Measurements from ENCODE around the gene FES.
A peak's percentile ranks its signal among the peaks of the same experiment; 100 is the strongest.
"Not testable (repeated sequence)": the region's sequence is repeated elsewhere in the genome, so short reads cannot be mapped to it uniquely, and the experiment has no call there.

Gene FES

DNA sequence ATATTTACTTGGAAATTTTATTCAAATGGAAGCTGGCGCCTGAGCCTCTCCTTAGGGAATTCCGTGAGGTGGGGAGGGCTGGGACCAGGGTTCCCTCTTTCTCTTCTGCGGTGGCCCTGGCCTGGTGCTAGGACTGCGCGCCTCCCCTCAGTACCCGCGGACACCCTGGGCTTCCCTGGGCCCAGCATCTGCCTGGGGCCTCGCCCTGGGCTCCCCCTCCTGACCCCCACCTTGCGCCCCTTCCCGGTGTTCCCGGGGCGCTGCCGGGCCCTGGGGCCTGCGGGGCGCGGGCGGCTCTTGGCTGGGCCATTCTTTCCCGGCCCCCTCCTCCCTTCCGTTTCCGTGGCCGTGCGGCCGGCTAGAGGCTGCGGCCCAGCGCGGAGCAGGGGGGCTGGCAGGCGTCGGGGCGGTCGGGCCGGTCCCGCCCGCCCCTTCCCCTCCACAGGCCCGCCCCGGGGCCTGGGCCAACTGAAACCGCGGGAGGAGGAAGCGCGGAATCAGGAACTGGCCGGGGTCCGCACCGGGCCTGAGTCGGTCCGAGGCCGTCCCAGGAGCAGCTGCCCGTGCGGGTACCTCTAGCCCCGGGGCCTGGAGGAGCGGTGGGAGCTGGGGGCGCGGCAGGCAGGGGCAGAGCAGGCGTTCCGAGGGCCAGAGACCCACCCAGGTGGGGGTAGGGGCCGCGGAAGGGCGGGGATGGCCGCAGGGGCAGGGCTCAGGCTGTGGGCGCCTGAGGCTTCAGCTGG is at the start of gene FES:
Gene FES, plus strand, starts transcription at position 529 of the 743 bp plus-strand sequence. CDS start 542 bp downstream, outside the sequence.
- H3K9me3 Mint-ChIP-seq, result no peaks in the 10 kb centered on the region
- H3K27ac Mint-ChIP-seq, result peak within 1 kb of the TSS; percentile 95
- H3K36me3 Mint-ChIP-seq (ENCODE audit: low read depth), result peaks cover 93% of the 10 kb centered on the region

DNA sequence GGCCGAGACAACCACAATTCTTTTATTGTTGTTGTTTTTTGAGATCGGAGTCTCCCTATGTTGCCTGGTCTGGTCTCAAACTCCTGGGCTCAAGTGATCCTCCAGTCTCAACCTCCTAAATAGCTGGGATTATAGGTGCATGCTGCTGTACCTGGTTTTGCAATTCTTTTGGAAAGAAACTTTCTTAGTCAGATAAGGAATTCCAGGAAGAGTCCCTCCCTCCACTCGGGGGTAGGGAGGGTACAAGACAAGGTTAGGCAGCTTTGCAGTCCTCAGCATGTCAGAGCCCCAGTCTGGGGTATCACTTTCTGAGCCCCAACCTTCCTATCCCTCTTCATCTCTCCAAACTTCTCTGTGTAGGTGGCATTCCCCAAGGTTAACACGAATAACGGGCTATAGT is 49.7 kb upstream of the FES start:
- H3K36me3 Mint-ChIP-seq (ENCODE audit: low read depth), result no peaks in the 10 kb centered on the region
- H3K9me3 Mint-ChIP-seq, result no peaks in the 10 kb centered on the region
- H3K27me3 Mint-ChIP-seq, result peaks cover 2% of the 10 kb centered on the region
- peak overlapping the region; percentile 66 for H3K27ac Mint-ChIP-seq
- intact Hi-C loops (cut with micrococcal nuclease), result loop anchor here (5.0 kb wide), 1 partner anchor 38 kb away; no protein-coding TSS in a partner anchor
- no peak overlapping the region for H3K4me3 Mint-ChIP-seq
- H3K4me1 Mint-ChIP-seq (ENCODE audit: low read depth), result peaks cover 76% of the 10 kb centered on the region

More for the DNA sequence above, at the start of gene FES:
- Mint-ChIP-seq H3K4me1 (ENCODE audit: low read depth) (peaks cover 88% of the 10 kb centered on the region), H3K27me3 (no peaks in the 10 kb centered on the region), H3K4me3 (peak within 1 kb of the TSS; percentile 98)
- intact Hi-C loops (cut with micrococcal nuclease), result loop anchor here (2.0 to 10.0 kb wide), 2 partner anchors 51 to 183 kb away; partner anchors contain the start of genes HDDC3 and UNC45A

DNA sequence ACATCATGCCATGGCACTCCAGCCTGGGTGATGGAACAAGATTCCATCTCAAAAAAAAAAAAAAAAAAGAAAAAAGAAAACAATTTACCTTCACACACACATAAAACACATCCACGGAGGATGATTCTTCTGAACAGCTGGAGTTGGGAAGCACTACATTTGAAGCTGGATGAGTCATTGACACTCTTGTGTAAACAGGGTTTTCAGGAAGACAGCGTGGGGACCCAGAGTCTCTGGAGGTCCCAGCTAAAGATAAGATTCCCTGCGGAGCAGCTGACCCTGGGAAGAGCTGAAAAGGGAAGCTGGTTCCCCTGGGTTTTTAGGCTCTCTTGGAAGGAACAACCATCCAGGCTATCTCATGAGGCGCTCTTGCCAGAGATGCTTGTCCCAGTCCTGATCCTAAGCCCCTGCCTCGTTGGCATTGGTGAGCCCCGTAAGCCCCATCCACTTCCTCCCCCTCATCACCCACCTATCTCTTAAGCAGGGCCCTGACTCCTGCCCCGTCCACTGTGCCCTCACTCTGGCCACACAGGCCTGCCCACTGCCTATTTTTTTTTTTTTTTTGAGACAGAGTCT is 47.9 kb upstream of the FES start:
- Mint-ChIP-seq H3K36me3 (ENCODE audit: low read depth) (peaks cover 7% of the 10 kb centered on the region), H3K27me3 (peaks cover 2% of the 10 kb centered on the region), H3K27ac (peak overlapping the region; percentile 78), H3K9me3 (no peaks in the 10 kb centered on the region), H3K4me1 (ENCODE audit: low read depth) (peaks cover 74% of the 10 kb centered on the region), H3K4me3 (no peak overlapping the region)
- intact Hi-C loops (cut with micrococcal nuclease), result loop anchor here (5.0 kb wide), 1 partner anchor 36 kb away; no protein-coding TSS in a partner anchor

DNA sequence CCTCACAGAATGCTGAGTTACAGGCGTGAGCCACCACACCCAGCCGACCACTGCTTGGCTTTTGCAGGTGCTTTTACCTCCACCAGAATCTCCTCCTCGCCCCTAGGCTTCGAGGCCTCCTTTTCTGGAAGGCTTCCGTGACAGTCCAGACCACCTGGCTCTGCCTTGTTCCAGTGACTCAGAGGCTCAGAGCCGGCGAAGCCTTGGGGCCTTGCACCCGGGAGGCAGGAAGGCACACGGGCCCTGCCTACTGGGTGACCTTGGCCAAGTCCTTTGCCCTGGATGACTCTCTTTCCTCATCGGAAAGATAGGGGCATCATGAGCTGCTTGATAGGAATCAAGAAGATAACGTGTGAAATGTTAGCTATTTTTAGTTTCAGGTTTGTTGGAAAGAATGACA is 47.2 kb upstream of the FES start:
- Mint-ChIP-seq H3K4me3 (no peak overlapping the region), H3K27me3 (peaks cover 2% of the 10 kb centered on the region), H3K4me1 (ENCODE audit: low read depth) (peaks cover 81% of the 10 kb centered on the region), H3K27ac (peak overlapping the region; percentile 78), H3K9me3 (no peaks in the 10 kb centered on the region), H3K36me3 (ENCODE audit: low read depth) (peaks cover 14% of the 10 kb centered on the region)
- intact Hi-C loops (cut with micrococcal nuclease), result loop anchor here (5.0 kb wide), 1 partner anchor 35 kb away; no protein-coding TSS in a partner anchor

DNA sequence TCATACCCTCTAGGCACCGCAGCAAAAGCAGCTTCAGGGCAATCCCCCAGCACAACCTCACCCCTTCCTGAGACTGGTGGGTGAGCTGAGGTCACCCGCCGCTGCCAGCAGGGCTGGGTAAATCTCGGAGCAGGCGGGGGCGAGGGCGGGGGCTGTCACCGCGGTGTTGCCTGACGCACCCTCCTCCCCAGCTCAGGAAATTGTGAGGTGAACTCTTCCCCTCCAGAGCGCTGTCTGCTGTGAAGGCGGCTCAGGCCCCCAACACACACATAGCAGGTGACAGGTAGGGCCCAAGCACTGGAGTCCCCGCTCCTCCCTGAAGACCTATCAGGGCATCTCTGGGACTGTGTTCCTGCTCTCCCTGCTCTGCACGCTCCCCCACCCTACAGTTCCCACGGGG is 46.2 kb upstream of the FES start:
- no peaks in the 10 kb centered on the region for H3K9me3 Mint-ChIP-seq
- peak overlapping the region; percentile 51 for H3K4me3 Mint-ChIP-seq
- H3K27me3 Mint-ChIP-seq, result peaks cover 2% of the 10 kb centered on the region
- peak overlapping the region; percentile 78 for H3K27ac Mint-ChIP-seq
- peaks cover 24% of the 10 kb centered on the region for H3K36me3 Mint-ChIP-seq (ENCODE audit: low read depth)
- intact Hi-C loops (cut with micrococcal nuclease), result loop anchor here (5.0 kb wide), 1 partner anchor 34 kb away; no protein-coding TSS in a partner anchor
- peaks cover 85% of the 10 kb centered on the region for H3K4me1 Mint-ChIP-seq (ENCODE audit: low read depth)

DNA sequence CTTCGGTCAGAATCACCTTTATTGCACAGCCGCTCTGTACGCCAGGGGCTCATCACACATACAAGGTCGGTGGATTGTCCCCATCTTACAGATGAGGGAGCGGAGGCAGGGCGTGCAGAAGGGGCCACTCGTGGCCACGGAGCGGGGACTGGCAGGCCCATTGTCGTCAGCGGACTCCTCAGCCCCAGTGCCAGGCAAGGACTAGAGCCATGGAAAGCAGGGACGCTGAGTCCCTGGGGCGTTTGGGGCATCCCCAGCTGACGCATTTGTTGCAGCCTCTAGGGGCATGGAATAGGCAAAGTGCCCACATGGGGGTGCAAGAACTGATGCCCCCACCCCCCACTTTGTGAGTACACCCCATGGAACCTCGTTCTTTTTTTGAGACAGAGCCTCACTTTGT is 45.8 kb upstream of the FES start:
- H3K4me1 Mint-ChIP-seq (ENCODE audit: low read depth), result peaks cover 89% of the 10 kb centered on the region
- peaks cover 2% of the 10 kb centered on the region for H3K27me3 Mint-ChIP-seq
- intact Hi-C loops (cut with micrococcal nuclease), result loop anchor here (5.0 kb wide), 1 partner anchor 34 kb away; no protein-coding TSS in a partner anchor
- peak overlapping the region; percentile 98 for H3K27ac Mint-ChIP-seq
- H3K4me3 Mint-ChIP-seq, result peak overlapping the region; percentile 51
- H3K36me3 Mint-ChIP-seq (ENCODE audit: low read depth), result peaks cover 28% of the 10 kb centered on the region
- no peaks in the 10 kb centered on the region for H3K9me3 Mint-ChIP-seq

DNA sequence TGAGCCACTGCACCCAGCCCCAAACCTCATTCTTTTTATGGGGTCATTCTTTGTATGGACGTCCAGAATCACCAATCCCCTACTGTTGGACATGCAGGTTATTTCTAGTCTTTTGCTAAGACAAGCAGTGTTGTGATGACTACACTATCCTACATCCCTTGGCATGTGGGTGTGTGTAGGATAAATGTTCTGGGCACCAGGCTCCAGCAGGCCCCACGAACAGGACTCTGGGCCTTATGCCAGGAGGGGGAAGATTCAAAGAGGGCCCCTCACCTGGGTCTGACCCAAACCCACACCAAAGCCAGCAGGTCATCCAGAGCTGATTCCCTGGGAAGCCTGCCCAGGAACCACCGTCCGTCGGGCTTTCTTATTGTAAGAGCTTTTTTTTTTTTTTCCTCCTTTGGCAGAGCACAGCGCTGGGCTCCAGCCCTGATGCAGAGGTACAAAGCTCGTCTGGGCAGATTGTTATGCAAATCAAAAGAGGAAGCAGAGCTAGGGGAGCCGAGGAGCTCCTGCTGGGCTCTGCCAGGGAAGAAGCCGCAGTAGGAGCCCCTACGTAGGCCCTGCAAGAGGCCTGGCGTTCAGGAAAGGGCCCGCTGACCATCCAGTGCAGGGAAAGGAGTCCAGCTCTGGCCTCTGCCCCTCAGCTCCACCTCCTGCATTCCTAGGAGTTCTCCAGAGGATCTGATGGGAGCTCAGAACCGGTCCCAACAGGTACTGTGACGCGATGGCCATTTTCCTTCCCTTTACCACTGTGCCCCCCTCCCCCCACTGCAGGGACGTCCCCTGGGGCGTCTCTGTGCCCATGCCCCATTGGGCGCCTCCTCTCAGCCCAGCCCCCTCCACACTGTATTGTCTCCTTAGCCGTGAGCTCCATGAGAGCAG is 44.9 kb upstream of the FES start:
- peak overlapping the region; percentile 85 for H3K4me3 Mint-ChIP-seq
- peaks cover 2% of the 10 kb centered on the region for H3K27me3 Mint-ChIP-seq
- intact Hi-C loops (cut with micrococcal nuclease), result loop anchor here (5.0 kb wide), 1 partner anchor 33 kb away; no protein-coding TSS in a partner anchor
- peaks cover 91% of the 10 kb centered on the region for H3K4me1 Mint-ChIP-seq (ENCODE audit: low read depth)
- no peaks in the 10 kb centered on the region for H3K9me3 Mint-ChIP-seq
- peak overlapping the region; percentile 98 for H3K27ac Mint-ChIP-seq
- peaks cover 37% of the 10 kb centered on the region for H3K36me3 Mint-ChIP-seq (ENCODE audit: low read depth)

DNA sequence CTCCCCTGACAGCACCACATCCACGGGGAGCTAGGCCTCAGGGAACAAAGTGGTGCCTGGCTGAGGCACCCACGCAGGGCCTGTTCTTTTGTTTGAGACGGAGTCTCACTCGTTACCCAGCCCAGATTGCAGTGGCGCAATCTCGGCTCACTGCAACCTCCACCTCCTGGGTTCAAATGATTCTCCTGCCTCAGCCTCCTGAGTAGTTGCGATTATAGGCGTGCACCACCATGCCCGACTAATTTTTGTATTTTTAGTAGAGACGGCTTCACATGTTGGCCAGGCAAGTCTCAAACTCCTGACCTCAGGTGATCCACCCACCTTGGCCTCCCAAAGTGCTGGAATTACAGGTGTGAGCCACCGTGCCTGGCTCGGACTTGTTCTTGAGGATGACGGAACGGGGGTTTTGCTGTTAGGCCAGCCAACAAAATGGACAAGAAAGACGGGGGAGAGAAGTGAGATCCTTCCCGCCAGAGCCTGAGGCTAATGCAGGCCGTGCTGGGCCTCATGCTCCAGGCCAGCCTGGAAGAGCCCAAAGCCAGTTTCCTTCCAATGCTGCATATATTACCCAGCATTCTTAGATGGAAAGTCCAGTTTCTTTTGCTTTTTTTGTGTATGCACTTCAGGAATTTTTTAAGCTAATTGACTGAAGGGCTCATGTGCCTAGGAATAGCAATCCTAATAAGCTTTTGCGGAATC is 44.0 kb upstream of the FES start:
- Mint-ChIP-seq H3K36me3 (ENCODE audit: low read depth) (peaks cover 37% of the 10 kb centered on the region), H3K9me3 (no peaks in the 10 kb centered on the region), H3K27ac (peak overlapping the region; percentile 98), H3K27me3 (peaks cover 2% of the 10 kb centered on the region), H3K4me3 (peak overlapping the region; percentile 85), H3K4me1 (ENCODE audit: low read depth) (peaks cover 91% of the 10 kb centered on the region)
- intact Hi-C loops (cut with micrococcal nuclease), result no loop called here

DNA sequence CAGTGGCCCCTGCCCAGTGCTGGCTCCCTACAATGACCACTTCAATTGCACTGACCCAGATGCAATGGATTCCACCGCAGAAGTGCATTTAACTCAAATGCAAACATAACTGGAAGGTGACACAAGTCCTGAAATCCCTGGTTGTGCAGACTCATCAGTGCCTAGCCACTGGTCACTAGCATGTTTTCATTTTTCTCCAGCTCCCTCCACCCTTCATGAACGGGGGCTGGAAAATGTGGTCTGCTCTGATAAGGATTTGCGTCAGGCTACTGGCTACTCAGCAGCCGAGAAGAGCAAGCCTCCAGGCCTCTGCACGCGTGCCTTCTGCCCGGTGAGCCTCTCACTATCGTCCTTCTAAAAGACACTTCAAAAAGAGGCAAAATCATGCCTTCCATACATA is 43.4 kb upstream of the FES start:
- H3K9me3 Mint-ChIP-seq, result no peaks in the 10 kb centered on the region
- peak overlapping the region; percentile 85 for H3K4me3 Mint-ChIP-seq
- H3K4me1 Mint-ChIP-seq (ENCODE audit: low read depth), result peaks cover 90% of the 10 kb centered on the region
- H3K36me3 Mint-ChIP-seq (ENCODE audit: low read depth), result peaks cover 37% of the 10 kb centered on the region
- intact Hi-C loops (cut with micrococcal nuclease), result no loop called here
- peaks cover 2% of the 10 kb centered on the region for H3K27me3 Mint-ChIP-seq
- H3K27ac Mint-ChIP-seq, result peak overlapping the region; percentile 98

DNA sequence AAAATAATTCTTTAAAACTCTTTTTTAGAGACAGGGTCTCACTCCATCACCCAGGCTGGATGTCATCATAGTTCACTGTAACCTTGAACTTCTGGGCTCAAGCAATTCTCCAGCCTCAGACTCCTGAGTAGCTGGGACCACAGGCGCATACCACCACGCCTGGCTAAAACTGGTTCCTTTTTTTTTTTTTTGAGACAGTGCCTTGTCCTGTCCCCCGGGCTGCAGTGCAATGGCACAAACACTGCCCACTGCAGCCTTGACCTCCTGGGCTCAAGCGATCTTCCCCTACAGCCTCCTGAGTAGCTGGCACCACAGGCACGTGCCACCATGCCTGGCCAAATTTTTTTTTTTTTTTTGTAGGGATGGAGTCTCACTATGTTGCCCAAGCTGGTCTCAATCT is 39.6 kb upstream of the FES start:
- Mint-ChIP-seq H3K27ac (peak overlapping the region; percentile 96), H3K27me3 (no peaks in the 10 kb centered on the region), H3K9me3 (no peaks in the 10 kb centered on the region), H3K36me3 (ENCODE audit: low read depth) (peaks cover 66% of the 10 kb centered on the region), H3K4me3 (peak overlapping the region; percentile 45), H3K4me1 (ENCODE audit: low read depth) (peaks cover 58% of the 10 kb centered on the region)
- intact Hi-C loops (cut with micrococcal nuclease), result no loop called here

DNA sequence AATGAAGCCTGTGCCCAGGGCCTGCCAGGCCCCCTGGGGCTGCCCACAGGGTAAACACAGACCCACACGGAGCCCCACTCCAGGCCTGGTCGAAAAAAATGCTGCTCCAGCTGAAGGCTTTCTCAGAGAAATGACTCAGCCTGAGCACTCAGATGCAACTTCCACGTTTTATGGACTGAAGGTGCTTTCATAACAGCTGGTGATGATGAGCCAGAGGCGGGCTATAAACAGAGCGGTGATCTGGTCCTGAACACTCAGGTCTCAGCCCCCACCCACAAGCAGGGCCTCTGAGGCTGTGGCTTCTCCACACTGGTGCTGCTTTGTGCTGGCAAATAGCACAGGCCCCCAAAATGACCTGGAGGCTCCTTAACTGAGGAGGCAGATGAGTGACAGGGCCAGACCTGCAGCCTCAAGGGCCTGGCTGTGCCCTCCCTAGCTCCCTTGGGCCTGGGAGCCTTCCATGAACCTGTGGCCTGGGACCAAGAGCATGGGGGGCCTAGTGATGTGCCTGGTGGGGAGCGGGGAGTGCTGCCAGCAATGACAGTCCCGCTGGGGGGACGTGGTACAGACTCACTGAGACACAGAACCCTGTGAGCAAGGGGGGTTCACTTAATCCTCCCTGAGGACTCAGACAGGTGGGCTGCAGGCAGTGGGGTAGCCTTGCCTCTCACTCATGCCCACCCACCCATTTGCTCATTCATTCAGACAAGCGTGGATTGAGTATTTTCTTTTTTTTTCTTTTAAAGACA is 38.9 kb upstream of the FES start:
- H3K27ac Mint-ChIP-seq, result peak overlapping the region; percentile 96
- peaks cover 68% of the 10 kb centered on the region for H3K36me3 Mint-ChIP-seq (ENCODE audit: low read depth)
- no peaks in the 10 kb centered on the region for H3K27me3 Mint-ChIP-seq
- peaks cover 52% of the 10 kb centered on the region for H3K4me1 Mint-ChIP-seq (ENCODE audit: low read depth)
- H3K4me3 Mint-ChIP-seq, result peak overlapping the region; percentile 45
- no peaks in the 10 kb centered on the region for H3K9me3 Mint-ChIP-seq
- intact Hi-C loops (cut with micrococcal nuclease), result no loop called here

DNA sequence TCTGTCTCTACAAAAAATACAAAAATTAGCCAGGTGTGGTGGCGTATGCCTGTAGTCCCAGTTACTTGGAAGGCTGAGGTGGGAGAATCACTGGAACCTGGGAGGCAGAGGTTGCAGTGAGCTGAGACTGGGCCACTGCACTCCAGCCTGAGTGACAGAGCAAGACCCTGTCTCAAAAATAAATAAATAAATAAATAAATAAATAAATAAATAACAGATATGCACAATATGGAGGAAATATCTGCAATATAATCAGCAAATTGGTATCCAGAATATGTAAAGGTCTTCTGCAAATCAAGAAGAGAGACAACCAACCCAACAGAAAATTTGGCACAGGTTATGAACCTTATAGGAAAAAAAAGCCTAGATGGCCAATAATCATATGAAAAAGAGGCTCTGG is 34.9 kb upstream of the FES start:
- H3K27ac Mint-ChIP-seq; intact Hi-C loops (cut with micrococcal nuclease); H3K9me3 Mint-ChIP-seq; H3K4me3 Mint-ChIP-seq; H3K27me3 Mint-ChIP-seq: not testable (repeated sequence)
- peaks cover 62% of the 10 kb centered on the region for H3K36me3 Mint-ChIP-seq (ENCODE audit: low read depth)
- H3K4me1 Mint-ChIP-seq (ENCODE audit: low read depth), result peaks cover 54% of the 10 kb centered on the region

Measured in dendritic cell treated with granulocyte-macrophage colony-stimulating factor and Interleukin-4, amounts not matched to agents 40 ng/mL and 50 ng/mL, for 4 days (primary cell).